Gastroesophageal sphincter (tissue), 4 donors: ENCODE data around the gene YKT6. TPM values are rescaled to one million over a fixed set of nuclear protein-coding genes. Genes with fewer than 3 reads are reported as not detected.

Source experiments
- ATAC-seq: fragments of 150-250 bp; one replicate; pipeline ENCODE4 v1.9.1; 2016; ENCODE audit warnings: mild to moderate bottlenecking, moderate library complexity
- H3K27ac ChIP-seq, 4 donors: fragments of 200-600 bp; sonication (generic) in 3 of 4; 1 replicate in 3 of 4; 2 replicates in 1 of 4; pipeline ENCODE4 v1.5.1; 2016 to 2019
- H3K27me3 ChIP-seq: fragments of 200-600 bp; sonication (generic); one replicate; pipeline ENCODE4 v1.5.1; 2019
- H3K36me3 ChIP-seq, 2 donors: fragments of 200-600 bp; sonication (generic); one replicate each; pipeline ENCODE4 v1.5.1; 2019; ENCODE audit warnings: control low read depth in 1 of 2
- H3K4me1 ChIP-seq, 3 donors: fragments of 200-600 bp; sonication (generic); 1 replicate in 2 of 3; 2 replicates in 1 of 3; pipeline ENCODE4 v1.5.1; 2016 to 2019; ENCODE audit warnings: control low read depth in 2 of 3
- H3K4me3 ChIP-seq, 2 donors: fragments of 200-600 bp; sonication (generic); one replicate each; pipeline ENCODE4 v1.5.1; 2019; ENCODE audit warnings: mild to moderate bottlenecking in 1 of 2, moderate library complexity in 1 of 2
- H3K9me3 ChIP-seq, 3 donors: fragments of 200-600 bp; sonication (generic); one replicate each; pipeline ENCODE4 v1.5.1; 2017 to 2019; ENCODE audit warnings: control low read depth in 2 of 3
- EP300 ChIP-seq: sonication (generic); formaldehyde crosslinking; IDR thresholded peaks from one replicate; pipeline ENCODE4 v1.6.1; 2017; ENCODE audit warnings: antibody characterized with exemption, mild to moderate bottlenecking
- POLR2A ChIP-seq, 2 donors: fragments of 450-650 bp; IDR thresholded peaks; one replicate each; pipeline ENCODE4 v1.6.1; 2017; ENCODE audit warnings: antibody characterized with exemption in 2 of 2, mild to moderate bottlenecking in 2 of 2, moderate library complexity in 1 of 2
- POLR2AphosphoS5 ChIP-seq: sonication (generic); formaldehyde crosslinking; IDR thresholded peaks from one replicate; pipeline ENCODE4 v1.6.1; 2017; ENCODE audit warnings: antibody characterized with exemption
- WGBS, 2 donors: methylation state at CpG; one replicate each; pipeline ENCODE4 v1.1.5; 2018; ENCODE audit warnings: low coverage in 1 of 2; 5-methylcytosine and 5-hydroxymethylcytosine counted together
- total RNA-seq, 4 donors: library from RNA; depleted of rRNA; stranded (reverse); fragments of >200 nt; gene quantifications; one replicate each; pipeline ENCODE4 v1.1.0, GENCODE V29; 2016
- TF ChIP-seq, protein P1 (sequence below), 4 experiments: fragments of 200-600 bp in 2 of 4; fragments of 450-650 bp in 2 of 4; sonication (generic) in 1 of 4; IDR thresholded peaks; one replicate each; pipeline ENCODE4 v1.5.1; 2017 to 2019; ENCODE audit warnings: antibody characterized with exemption in 4 of 4, mild to moderate bottlenecking in 2 of 4, moderate library complexity in 2 of 4

Gene YKT6
- total RNA-seq, 4 donors from 2014 or later, result 50.2 to 79.2 (median 64.1) TPM

DNA sequence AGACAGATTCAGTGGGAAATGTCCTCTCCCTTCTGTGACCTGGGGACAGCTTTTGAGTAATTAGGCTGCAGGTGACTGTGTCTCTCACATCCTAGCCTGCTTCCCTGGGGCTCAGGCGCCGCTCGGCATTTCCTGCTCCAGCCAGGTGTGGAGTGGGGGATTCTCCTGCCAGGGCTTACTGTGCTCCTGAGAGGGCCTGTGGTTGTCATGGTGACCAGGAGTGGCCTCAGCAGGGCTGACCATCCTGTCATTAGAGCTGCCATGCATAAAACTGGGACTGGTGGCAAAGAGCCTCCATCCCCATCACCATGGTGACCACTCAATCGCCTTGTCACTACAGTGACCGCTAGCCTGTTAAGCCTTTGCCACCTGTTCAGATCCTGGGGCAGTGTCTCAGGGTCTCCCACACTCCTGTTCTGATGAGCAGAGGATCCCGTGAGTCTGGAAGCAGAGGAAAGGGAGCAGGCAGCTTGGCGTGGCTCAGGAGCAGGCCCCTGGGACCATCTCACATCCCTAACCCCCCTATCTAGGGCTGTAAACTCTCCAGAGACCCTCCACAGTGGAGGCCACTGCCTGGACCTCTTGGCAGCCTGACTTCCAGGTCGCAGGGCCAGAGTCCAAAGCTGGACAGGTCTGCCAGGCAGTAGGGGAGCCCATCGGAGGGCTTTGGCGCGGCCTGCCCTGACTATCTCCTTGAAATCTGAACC lies 11.3 kb upstream of the YKT6 start, which contains the start of gene GCK:
Gene GCK (minus strand): TSS at position 154 of the 707 bp plus-strand sequence. CDS start 486 bp downstream, outside the sequence.
- TF ChIP-seq EP300 (no peak), POLR2A (IDR thresholded peaks at IDR 0.05) (no peak), POLR2AphosphoS5 (no peak)
- TF ChIP-seq, protein P1, sequence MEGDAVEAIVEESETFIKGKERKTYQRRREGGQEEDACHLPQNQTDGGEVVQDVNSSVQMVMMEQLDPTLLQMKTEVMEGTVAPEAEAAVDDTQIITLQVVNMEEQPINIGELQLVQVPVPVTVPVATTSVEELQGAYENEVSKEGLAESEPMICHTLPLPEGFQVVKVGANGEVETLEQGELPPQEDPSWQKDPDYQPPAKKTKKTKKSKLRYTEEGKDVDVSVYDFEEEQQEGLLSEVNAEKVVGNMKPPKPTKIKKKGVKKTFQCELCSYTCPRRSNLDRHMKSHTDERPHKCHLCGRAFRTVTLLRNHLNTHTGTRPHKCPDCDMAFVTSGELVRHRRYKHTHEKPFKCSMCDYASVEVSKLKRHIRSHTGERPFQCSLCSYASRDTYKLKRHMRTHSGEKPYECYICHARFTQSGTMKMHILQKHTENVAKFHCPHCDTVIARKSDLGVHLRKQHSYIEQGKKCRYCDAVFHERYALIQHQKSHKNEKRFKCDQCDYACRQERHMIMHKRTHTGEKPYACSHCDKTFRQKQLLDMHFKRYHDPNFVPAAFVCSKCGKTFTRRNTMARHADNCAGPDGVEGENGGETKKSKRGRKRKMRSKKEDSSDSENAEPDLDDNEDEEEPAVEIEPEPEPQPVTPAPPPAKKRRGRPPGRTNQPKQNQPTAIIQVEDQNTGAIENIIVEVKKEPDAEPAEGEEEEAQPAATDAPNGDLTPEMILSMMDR (IDR thresholded peaks at IDR 0.05), result no peak

DNA sequence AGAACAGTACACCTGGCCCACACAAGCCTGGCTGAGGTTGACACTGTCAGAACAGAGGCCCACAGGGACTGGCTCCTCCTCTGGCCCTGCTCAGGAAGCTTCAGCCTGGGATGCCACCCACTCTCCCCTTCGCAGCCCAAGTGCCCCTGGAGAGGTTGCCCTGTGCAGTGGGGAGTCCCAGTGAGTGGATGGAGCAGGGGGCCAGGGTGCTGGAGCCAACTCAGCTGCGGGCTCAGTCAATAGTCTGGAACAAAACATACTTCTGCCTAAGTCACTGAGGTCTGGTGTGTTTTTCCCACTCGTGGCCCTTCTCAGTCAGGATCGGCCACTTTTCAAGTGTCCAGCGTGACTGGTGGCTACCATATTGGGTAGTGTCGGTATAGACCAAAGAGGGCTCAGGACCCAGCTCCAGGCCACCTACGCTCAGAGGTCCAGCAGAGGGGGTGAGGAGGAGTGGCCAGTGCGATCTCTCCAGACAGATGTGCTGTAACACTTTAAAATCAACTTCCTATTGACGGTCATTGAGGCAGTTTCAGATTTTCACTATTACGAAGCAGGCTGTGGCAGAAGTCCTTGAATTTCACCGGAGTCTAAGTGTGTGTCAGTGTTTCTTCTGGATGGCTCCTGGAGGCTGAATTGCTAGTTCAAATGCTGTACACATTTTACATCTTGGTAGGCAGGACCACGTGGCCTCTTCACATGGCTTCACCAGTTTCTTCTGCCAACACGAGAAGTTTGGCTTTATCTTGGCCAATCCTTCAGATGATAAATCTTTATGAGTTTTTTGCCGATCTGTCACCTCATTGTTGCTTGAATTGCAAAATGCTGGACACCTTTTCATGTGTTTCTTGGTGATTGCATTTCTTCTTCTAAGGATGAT lies 10.5 kb upstream of the YKT6 start:
- Histone ChIP-seq H3K36me3 (no peaks in the 10 kb centered on the region), H3K4me1 (no peaks in the 10 kb centered on the region), H3K4me3 (no peak overlapping the region), H3K27me3 (peaks cover 35% of the 10 kb centered on the region), H3K9me3 (no peaks in the 10 kb centered on the region), H3K27ac (no peak overlapping the region)
- WGBS, 2 donors, result 69 to 76% methylated on average over 9 to 11 of the region's 14 CpGs
- TF ChIP-seq EP300, result no peak
- TF ChIP-seq, protein P1 (IDR thresholded peaks at IDR 0.05), result no peak
- TF ChIP-seq POLR2AphosphoS5, result no peak
- TF ChIP-seq POLR2A (IDR thresholded peaks at IDR 0.05), result no peak
- ATAC-seq, result no peak

More for the DNA sequence above, 11.3 kb upstream of the YKT6 start, which contains the start of gene GCK:
- WGBS, 2 donors, result 93% methylated on average over 3 of the region's 11 CpGs; no CpG with 5 or more reads in 1 of the 2 donors
- Histone ChIP-seq H3K4me1 (no peaks in the 10 kb centered on the region), H3K36me3 (no peaks in the 10 kb centered on the region), H3K9me3 (no peaks in the 10 kb centered on the region), H3K27me3 (peaks cover 35% of the 10 kb centered on the region), H3K27ac (no peak within 1 kb of the TSS), H3K4me3 (no peak within 1 kb of the TSS)
- ATAC-seq, result no peak

DNA sequence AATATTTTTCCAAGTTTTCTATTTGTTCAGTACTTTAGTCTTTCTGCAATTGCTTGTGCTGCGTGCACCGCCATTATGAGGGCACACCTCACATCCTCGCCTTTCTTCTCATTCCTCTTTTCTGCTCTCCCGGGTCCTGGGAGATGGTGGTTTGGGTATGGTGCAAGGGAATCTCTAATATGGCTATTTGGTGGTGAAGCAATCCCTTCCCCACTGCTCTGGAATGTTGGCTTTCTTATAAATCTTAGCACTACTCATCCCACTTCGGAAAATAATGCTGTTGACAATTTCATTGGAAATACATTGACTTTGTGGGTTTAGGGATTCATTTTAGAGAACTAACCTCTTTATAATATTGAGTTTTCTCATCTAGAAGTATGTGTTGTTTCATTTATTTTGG lies 9.6 kb upstream of the YKT6 start:
- ATAC-seq, result no peak
- H3K4me3 ChIP-seq, result no peak overlapping the region
- no peaks in the 10 kb centered on the region for H3K36me3 ChIP-seq
- no peak overlapping the region for H3K27ac ChIP-seq
- TF ChIP-seq POLR2A (IDR thresholded peaks at IDR 0.05), result no peak
- no peak for TF ChIP-seq POLR2AphosphoS5
- TF ChIP-seq, protein P1 (IDR thresholded peaks at IDR 0.05), result no peak
- TF ChIP-seq EP300, result no peak
- no peaks in the 10 kb centered on the region for H3K9me3 ChIP-seq
- no peaks in the 10 kb centered on the region for H3K4me1 ChIP-seq
- WGBS, 2 donors, result 84 to 86% methylated on average over 4 to 5 of the region's 5 CpGs
- H3K27me3 ChIP-seq, result peaks cover 35% of the 10 kb centered on the region

DNA sequence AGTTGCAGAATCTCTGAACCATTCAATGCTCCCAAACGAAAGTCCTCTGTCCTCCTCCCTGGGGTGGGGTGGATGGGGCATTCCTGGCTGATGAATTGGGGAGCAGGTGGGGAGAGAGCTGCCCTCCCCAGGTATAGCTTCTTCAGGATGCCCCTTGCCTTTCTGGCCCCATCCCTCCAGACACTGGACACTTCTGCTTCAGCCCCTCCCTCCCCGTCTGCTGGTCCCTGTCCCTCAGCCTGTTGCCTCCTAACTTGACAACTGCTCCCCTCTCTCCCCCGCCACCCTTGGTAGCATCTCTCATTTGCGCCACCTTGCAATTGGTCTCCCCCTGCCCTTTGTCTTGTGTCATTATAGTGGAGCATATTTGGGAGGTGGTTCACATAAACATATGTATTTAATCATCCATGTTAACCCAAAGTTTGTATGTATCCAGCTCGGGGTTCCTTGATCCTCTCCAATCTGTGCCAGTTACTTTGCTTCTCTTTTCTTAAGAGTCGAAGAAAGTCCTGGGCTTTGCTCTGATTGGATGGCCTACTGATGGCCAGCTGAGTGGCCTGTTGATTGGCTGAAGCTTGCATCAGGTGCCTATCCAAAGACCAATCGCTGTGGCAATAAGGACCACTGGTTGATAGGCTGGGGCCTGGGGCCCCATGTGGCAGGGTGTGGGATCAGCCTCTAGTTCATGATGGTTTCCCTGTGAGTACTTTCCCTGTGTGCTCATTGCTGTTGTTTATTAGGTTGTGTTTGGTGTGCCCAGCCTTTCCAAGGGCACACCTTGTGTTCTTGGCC lies 7.6 kb upstream of the YKT6 start:
- 81 to 94% methylated on average over 2 to 6 of the region's 7 CpGs for WGBS, 2 donors
- no peaks in the 10 kb centered on the region for H3K9me3 ChIP-seq
- no peak for TF ChIP-seq POLR2AphosphoS5
- no peak for TF ChIP-seq EP300
- no peak for TF ChIP-seq POLR2A (IDR thresholded peaks at IDR 0.05)
- TF ChIP-seq, protein P1 (IDR thresholded peaks at IDR 0.05), result no peak
- H3K4me3 ChIP-seq, result no peak overlapping the region
- H3K4me1 ChIP-seq, result no peaks in the 10 kb centered on the region
- H3K36me3 ChIP-seq, result no peaks in the 10 kb centered on the region
- peaks cover 44% of the 10 kb centered on the region for H3K27me3 ChIP-seq
- ATAC-seq, result no peak
- no peak overlapping the region for H3K27ac ChIP-seq
